HG02852 (cell line): ENCODE measurements around the gene ATXN7.
A peak's percentile ranks its signal among the peaks of the same experiment; 100 is the strongest.

Experiments used
- ATAC-seq: cut with Tn5 transposase; IDR thresholded peaks from one replicate; pipeline ENCODE4 v1.9.1; 2021; ENCODE audit warnings: mild to moderate bottlenecking, moderate library complexity; ENCODE audit not compliant: unreplicated experiment

ATXN7 gene

GRCh38 chr3:63979093-63979885, 115.6 kb downstream of the ATXN7 start:
- no peak for ATAC-seq

- no peak for ATAC-seq
These were observed 116.4 kb downstream of the ATXN7 start for GRCh38 chr3:63980019-63980418.

GRCh38 chr3:63980830-63981498, 117.3 kb downstream of the ATXN7 start:
- no peak for ATAC-seq

- no peak for ATAC-seq
These were observed 118.3 kb downstream of the ATXN7 start for GRCh38 chr3:63981980-63982379.

- no peak for ATAC-seq
These were observed 120.7 kb downstream of the ATXN7 start for GRCh38 chr3:63984391-63984790.

- no peak for ATAC-seq
These were observed 122.5 kb downstream of the ATXN7 start for GRCh38 chr3:63986146-63986545.

- ATAC-seq: no peak
These were observed 123.2 kb downstream of the ATXN7 start for GRCh38 chr3:63986831-63987230.

GRCh38 chr3:63988943-63989342, 125.3 kb downstream of the ATXN7 start:
- no peak for ATAC-seq

GRCh38 chr3:63990204-63990603, 126.5 kb downstream of the ATXN7 start:
- ATAC-seq: no peak

- ATAC-seq: no peak
These were observed 127.1 kb downstream of the ATXN7 start for GRCh38 chr3:63990733-63991132.

- ATAC-seq: no peak
These were observed 128.0 kb downstream of the ATXN7 start for GRCh38 chr3:63991666-63992065.

- ATAC-seq: no peak
These were observed 129.0 kb downstream of the ATXN7 start for GRCh38 chr3:63992516-63993209.

GRCh38 chr3:63993653-63994079, 130.0 kb downstream of the ATXN7 start:
- ATAC-seq: peak; percentile 80

- ATAC-seq: no peak
These were observed 131.4 kb downstream of the ATXN7 start for GRCh38 chr3:63995086-63995485.

GRCh38 chr3:63998852-63999754, 135.4 kb downstream of the ATXN7 start:
- ATAC-seq: no peak

GRCh38 chr3:64000453-64001055, 136.9 kb downstream of the ATXN7 start:
- ATAC-seq: no peak

GRCh38 chr3:64002233-64002632, 138.6 kb downstream of the ATXN7 start:
- no peak for ATAC-seq

- ATAC-seq: no peak
These were observed 139.9 kb downstream of the ATXN7 start for GRCh38 chr3:64003589-64003988.

GRCh38 chr3:64008017-64008416, 144.3 kb downstream of the ATXN7 start:
- ATAC-seq: no peak
